Keratinocyte (primary cell): ENCODE measurements around the gene PLA2G6. TPM values are rescaled to one million over a fixed set of nuclear protein-coding genes. Genes with fewer than 3 reads are reported as not detected.

ENCODE experiments used
- DNase-seq: peaks from one replicate; pipeline ENCODE4 v3.0.0-alpha.2; 2011; ENCODE audit warnings: low read depth, missing footprints, low spot score
- FAIRE-seq: peaks from 2 replicates; lab custom pipeline; 2011; peaks lifted over from hg19 to GRCh38; lab: Jason Lieb, UNC
- H2AFZ ChIP-seq: 2 replicates; pipeline ENCODE4 v1.6.0; 2012; ENCODE audit warnings: low read length, control low read depth, inconsistent platforms; ENCODE audit not compliant: control insufficient read depth
- H3K27ac ChIP-seq: 2 replicates; pipeline ENCODE4 v1.5.1; 2011; ENCODE audit warnings: low read length; ENCODE audit not compliant: control insufficient read depth, insufficient read depth
- H3K27me3 ChIP-seq: 3 replicates; pipeline ENCODE4 v1.6.0; 2011; ENCODE audit warnings: low read length; ENCODE audit not compliant: control insufficient read depth, insufficient read depth; ENCODE audit errors: extremely low read depth
- H3K36me3 ChIP-seq, 2 experiments: 2 replicates in 1 of 2; 3 replicates in 1 of 2; pipeline ENCODE4 v1.5.1; 2011; ENCODE audit warnings: low read length in 2 of 2, mild to moderate bottlenecking in 1 of 2; ENCODE audit not compliant: control insufficient read depth in 2 of 2, insufficient read depth in 2 of 2; ENCODE audit errors: extremely low read depth in 1 of 2
- H3K4me1 ChIP-seq: 3 replicates; pipeline ENCODE4 v1.5.1; 2011; ENCODE audit warnings: low read length; ENCODE audit not compliant: control insufficient read depth, insufficient read depth; ENCODE audit errors: extremely low read depth
- H3K4me2 ChIP-seq: 3 replicates; pipeline ENCODE4 v1.6.0; 2011; ENCODE audit warnings: low read depth, low read length; ENCODE audit not compliant: control insufficient read depth, insufficient read depth; ENCODE audit errors: extremely low read depth
- H3K4me3 ChIP-seq, 3 experiments: fragments of 200-600 bp in 1 of 3; sonication (generic) in 1 of 3; 2 replicates in 2 of 3; 3 replicates in 1 of 3; pipeline ENCODE4 v1.5.1; 2011 to 2016; ENCODE audit warnings: low read length in 3 of 3, mild to moderate bottlenecking in 3 of 3, control low read depth in 2 of 3, inconsistent platforms in 1 of 3, low read depth in 1 of 3, mixed read lengths in 1 of 3, mixed run types in 1 of 3, moderate library complexity in 1 of 3; ENCODE audit not compliant: control insufficient read depth in 2 of 3, insufficient read depth in 2 of 3; ENCODE audit errors: extremely low read depth in 1 of 3
- H3K79me2 ChIP-seq: 2 replicates; pipeline ENCODE4 v1.6.0; 2012; ENCODE audit warnings: low read length; ENCODE audit not compliant: control insufficient read depth, insufficient read depth
- H3K9ac ChIP-seq: 3 replicates; pipeline ENCODE4 v1.6.0; 2011; ENCODE audit warnings: low read length; ENCODE audit not compliant: control insufficient read depth, insufficient read depth; ENCODE audit errors: extremely low read depth
- H3K9me1 ChIP-seq: 3 replicates; pipeline ENCODE4 v1.6.0; 2011; ENCODE audit warnings: low read length; ENCODE audit not compliant: control insufficient read depth, insufficient read depth; ENCODE audit errors: extremely low read depth
- H3K9me3 ChIP-seq: 2 replicates; pipeline ENCODE4 v1.5.1; 2012; ENCODE audit warnings: low read depth, low read length; ENCODE audit not compliant: control insufficient read depth
- H4K20me1 ChIP-seq: 3 replicates; pipeline ENCODE4 v1.6.0; 2011; ENCODE audit warnings: low read length; ENCODE audit not compliant: control insufficient read depth, insufficient read depth; ENCODE audit errors: extremely low read depth
- EZH2 ChIP-seq: IDR thresholded peaks from one replicate; pipeline ENCODE4 v1.6.1; 2012; ENCODE audit warnings: inconsistent platforms, mild to moderate bottlenecking, low read length, moderate library complexity
- dilution Hi-C: fragments of 300-500 bp; cut with MboI; formaldehyde crosslinking; loops from one replicate; pipeline ENCODE4 v1.7.0; 2020; ENCODE audit warnings: low sequenced_read_pairs; ENCODE audit not compliant: extremely low pct_ligation_motif_present
- polyA plus RNA-seq, 5 experiments: library from polyadenylated mRNA; depleted of rRNA in 3 of 5; stranded (reverse) in 3 of 5; stranded (forward) in 1 of 5; unstranded in 1 of 5; fragments of >200 nt; gene quantifications; 1 replicate in 1 of 5; 2 replicates in 3 of 5; 3 replicates in 1 of 5; pipeline versions ENCODE4 v1.2.1 to v1.2.3, GENCODE V29; 2011 to 2012; ENCODE audit warnings: missing spikeins in 2 of 5, low read depth in 1 of 5, low replicate concordance in 1 of 5
- TF ChIP-seq, protein P1 (sequence below), 3 experiments: IDR thresholded peaks in 1 of 3; conservative IDR thresholded peaks in 1 of 3; optimal IDR thresholded peaks in 1 of 3; 2 replicates in 2 of 3; 3 replicates in 1 of 3; pipeline versions ENCODE3 to v1.5.1; 2011; ENCODE audit warnings: low read length in 3 of 3, mild to moderate bottlenecking in 3 of 3, moderate library complexity in 2 of 3, control low read depth in 1 of 3, inconsistent platforms in 1 of 3; ENCODE audit not compliant: insufficient read depth in 2 of 3; ENCODE audit errors: extremely low read depth in 1 of 3

The PLA2G6 gene
- polyA plus RNA-seq, 1 donor (not counting 4 experiments of a cell fraction or from before 2014, with no cell fraction given), result 5.2 TPM

DNA sequence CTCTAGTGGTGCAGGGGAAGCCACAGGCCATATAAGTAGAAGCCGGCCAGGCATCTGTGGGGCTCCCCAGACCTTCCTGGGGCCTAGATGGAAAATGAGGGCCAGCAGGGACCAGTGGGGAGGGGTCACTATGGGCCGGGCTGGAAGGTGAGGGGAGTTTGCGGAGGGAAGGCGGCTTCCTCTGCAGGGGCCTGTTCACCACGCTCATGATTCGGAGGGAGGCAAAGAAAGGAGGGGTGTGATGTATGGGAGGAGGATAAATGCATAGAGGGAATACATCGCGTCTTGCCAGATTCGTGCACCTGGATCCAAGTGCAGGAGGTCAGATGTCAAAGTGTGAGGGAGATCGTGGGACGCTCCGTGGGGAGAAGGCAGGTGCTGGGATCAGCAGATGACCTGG lies 104.5 kb downstream of the PLA2G6 start:
- TF ChIP-seq, protein P1, sequence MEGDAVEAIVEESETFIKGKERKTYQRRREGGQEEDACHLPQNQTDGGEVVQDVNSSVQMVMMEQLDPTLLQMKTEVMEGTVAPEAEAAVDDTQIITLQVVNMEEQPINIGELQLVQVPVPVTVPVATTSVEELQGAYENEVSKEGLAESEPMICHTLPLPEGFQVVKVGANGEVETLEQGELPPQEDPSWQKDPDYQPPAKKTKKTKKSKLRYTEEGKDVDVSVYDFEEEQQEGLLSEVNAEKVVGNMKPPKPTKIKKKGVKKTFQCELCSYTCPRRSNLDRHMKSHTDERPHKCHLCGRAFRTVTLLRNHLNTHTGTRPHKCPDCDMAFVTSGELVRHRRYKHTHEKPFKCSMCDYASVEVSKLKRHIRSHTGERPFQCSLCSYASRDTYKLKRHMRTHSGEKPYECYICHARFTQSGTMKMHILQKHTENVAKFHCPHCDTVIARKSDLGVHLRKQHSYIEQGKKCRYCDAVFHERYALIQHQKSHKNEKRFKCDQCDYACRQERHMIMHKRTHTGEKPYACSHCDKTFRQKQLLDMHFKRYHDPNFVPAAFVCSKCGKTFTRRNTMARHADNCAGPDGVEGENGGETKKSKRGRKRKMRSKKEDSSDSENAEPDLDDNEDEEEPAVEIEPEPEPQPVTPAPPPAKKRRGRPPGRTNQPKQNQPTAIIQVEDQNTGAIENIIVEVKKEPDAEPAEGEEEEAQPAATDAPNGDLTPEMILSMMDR (optimal IDR thresholded peaks at IDR 0.05 in 1 of 3, IDR thresholded peaks at IDR 0.05 in 1 of 3, conservative IDR thresholded peaks at IDR 0.05 in 1 of 3; ENCODE audit: extremely low read depth in 1 of 3, insufficient read depth in 2 of 3, low read length in 3 of 3), result no peak
- no peak for TF ChIP-seq EZH2
- Histone ChIP-seq H3K9ac (no peak overlapping the region), H3K27me3 (peaks cover 16% of the 10 kb centered on the region), H3K9me3 (no peaks in the 10 kb centered on the region), H3K4me1 (no peaks in the 10 kb centered on the region), H3K4me3 (no peak overlapping the region), H3K9me1 (no peaks in the 10 kb centered on the region), H3K4me2 (no peak overlapping the region), H3K27ac (no peak overlapping the region), H3K79me2 (no peaks in the 10 kb centered on the region), H4K20me1 (no peaks in the 10 kb centered on the region), H3K36me3 (peaks cover 9 to 12% of the 10 kb centered on the region in 2 experiments), H2AFZ (no peak overlapping the region)
- dilution Hi-C loops, result no loop called here
- FAIRE-seq (no peak), DNase-seq (no peak)

DNA sequence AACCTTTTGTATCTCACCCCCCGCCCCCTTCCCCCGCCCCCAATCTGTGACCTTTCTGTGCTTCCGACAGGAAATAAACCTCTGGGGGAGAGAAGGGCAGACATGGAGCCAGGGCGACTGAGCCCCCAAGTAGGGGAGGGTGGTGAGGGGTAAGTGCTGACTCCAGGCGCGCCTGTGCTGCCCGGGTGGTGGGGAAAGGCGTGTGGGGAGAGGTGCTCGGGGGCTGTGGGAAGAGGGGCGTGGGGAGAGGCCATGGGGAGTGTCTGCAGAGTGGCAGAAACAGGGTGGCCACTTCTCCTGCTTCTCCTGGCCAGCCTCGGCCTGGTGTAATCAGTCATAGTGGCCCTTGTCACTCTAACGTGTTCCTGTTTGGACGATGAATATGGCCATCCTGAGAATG lies 105.7 kb downstream of the PLA2G6 start:
- dilution Hi-C loops, result no loop called here
- no peak for TF ChIP-seq EZH2
- TF ChIP-seq, protein P1 (optimal IDR thresholded peaks at IDR 0.05 in 1 of 3, IDR thresholded peaks at IDR 0.05 in 1 of 3, conservative IDR thresholded peaks at IDR 0.05 in 1 of 3; ENCODE audit: extremely low read depth in 1 of 3, insufficient read depth in 2 of 3, low read length in 3 of 3), result no peak
- Histone ChIP-seq H2AFZ (no peak overlapping the region), H3K9me1 (no peaks in the 10 kb centered on the region), H3K4me2 (no peak overlapping the region), H3K79me2 (no peaks in the 10 kb centered on the region), H3K9me3 (no peaks in the 10 kb centered on the region), H3K4me3 (no peak overlapping the region), H3K9ac (no peak overlapping the region), H4K20me1 (no peaks in the 10 kb centered on the region), H3K27ac (no peak overlapping the region), H3K27me3 (peaks cover 6% of the 10 kb centered on the region), H3K4me1 (no peaks in the 10 kb centered on the region), H3K36me3 (peaks cover 12 to 17% of the 10 kb centered on the region in 2 experiments)
- DNase-seq (no peak), FAIRE-seq (no peak)
